H1 (cell line): ENCODE results near the gene STIL. TPM values are rescaled to one million over a fixed set of nuclear protein-coding genes. Genes with fewer than 3 reads are reported as not detected.
A peak's percentile ranks its signal among the peaks of the same experiment; 100 is the strongest.

Source experiments
- CTCF ChIA-PET: fragments of 300-600 bp; sonication (Branson Sonifier 250); formaldehyde crosslinking; loops from one replicate; lab custom pipeline; 2021; ENCODE audit not compliant: partially characterized antibody; lab: Charles Lee
- POLR2A ChIA-PET: fragments of 300-600 bp; sonication (Branson Sonifier 250); formaldehyde crosslinking; loops from one replicate; lab custom pipeline; 2021; ENCODE audit warnings: inconsistent platforms; ENCODE audit not compliant: partially characterized antibody; lab: Charles Lee
- DNase-seq, 2 experiments: peaks; one replicate each; pipeline versions ENCODE4 v3.0.0 to v3.0.0-alpha.2; 2010 to 2022; ENCODE audit warnings: low spot score in 2 of 2, low read depth in 1 of 2, mixed read lengths in 1 of 2
- FAIRE-seq: peaks from 2 replicates; lab custom pipeline; 2011; peaks lifted over from hg19 to GRCh38; lab: Jason Lieb, UNC
- H2AFZ ChIP-seq: 2 replicates; pipeline ENCODE4 v1.8.1; 2012; ENCODE audit warnings: low read length, inconsistent platforms
- H2AK5ac ChIP-seq: 2 replicates; pipeline ENCODE4 v1.6.1; 2013; ENCODE audit warnings: low read depth, low read length
- H2BK120ac ChIP-seq: replicated peaks from 2 replicates; pipeline ENCODE3; 2013; ENCODE audit warnings: low read depth, low read length, inconsistent platforms
- H2BK12ac ChIP-seq: 2 replicates; pipeline ENCODE4 v1.6.1; 2013; ENCODE audit warnings: low read depth, low read length
- H2BK15ac ChIP-seq: 2 replicates; pipeline ENCODE4 v1.6.1; 2013; ENCODE audit warnings: low read length
- H2BK20ac ChIP-seq: 2 replicates; pipeline ENCODE4 v1.6.1; 2013; ENCODE audit warnings: low read length
- H2BK5ac ChIP-seq: 2 replicates; pipeline ENCODE4 v1.6.1; 2013; ENCODE audit warnings: low read depth, low read length
- H3K14ac ChIP-seq: 2 replicates; pipeline ENCODE4 v1.6.1; 2013; ENCODE audit warnings: inconsistent platforms; ENCODE audit not compliant: insufficient read length
- H3K18ac ChIP-seq: 2 replicates; pipeline ENCODE4 v1.6.1; 2013; ENCODE audit warnings: low read length; ENCODE audit errors: extremely low read depth
- H3K23ac ChIP-seq: 2 replicates; pipeline ENCODE4 v1.6.1; 2013; ENCODE audit warnings: inconsistent platforms; ENCODE audit not compliant: insufficient read length
- H3K23me2 ChIP-seq: 2 replicates; pipeline ENCODE4 v1.6.1; 2013; ENCODE audit warnings: low read depth, low read length
- H3K27ac ChIP-seq: 2 replicates; pipeline ENCODE4 v1.6.1; 2011; ENCODE audit warnings: low read depth, low read length, inconsistent platforms
- H3K27me3 ChIP-seq, 4 experiments: replicated peaks in 1 of 4; 1 replicate in 1 of 4; 2 replicates in 3 of 4; pipeline versions ENCODE4 v1.6.1 to v1.8.1; 2011 to 2013; ENCODE audit warnings: low read length in 3 of 4, mild to moderate bottlenecking in 3 of 4, inconsistent platforms in 2 of 4, mixed read lengths in 2 of 4, moderate library complexity in 1 of 4; ENCODE audit not compliant: control insufficient read depth in 3 of 4, insufficient read depth in 3 of 4; ENCODE audit errors: extremely low read depth in 1 of 4
- H3K36me3 ChIP-seq, 4 experiments: 2 replicates each; pipeline versions ENCODE4 v1.6.1 to v1.8.1; 2011 to 2013; ENCODE audit warnings: mild to moderate bottlenecking in 4 of 4, low read length in 3 of 4, moderate library complexity in 2 of 4, control low read depth in 1 of 4, inconsistent platforms in 1 of 4; ENCODE audit not compliant: insufficient read depth in 4 of 4, control insufficient read depth in 2 of 4
- H3K4ac ChIP-seq: replicated peaks from 2 replicates; pipeline ENCODE3; 2013; ENCODE audit warnings: low read length, low read depth, mixed read lengths, inconsistent platforms; ENCODE audit not compliant: insufficient read length
- H3K4me1 ChIP-seq, 4 experiments: replicated peaks in 1 of 4; 1 replicate in 1 of 4; 2 replicates in 3 of 4; pipeline versions ENCODE4 v1.6.1 to v1.8.1; 2011 to 2013; ENCODE audit warnings: low read length in 3 of 4, inconsistent platforms in 2 of 4, mixed read lengths in 1 of 4; ENCODE audit not compliant: insufficient read depth in 4 of 4, control insufficient read depth in 3 of 4
- H3K4me2 ChIP-seq, 2 experiments: 2 replicates each; pipeline versions ENCODE4 v1.6.1 to v1.8.1; 2011 to 2013; ENCODE audit warnings: low read depth in 2 of 2, low read length in 2 of 2, control low read depth in 1 of 2, inconsistent platforms in 1 of 2, mild to moderate bottlenecking in 1 of 2; ENCODE audit not compliant: insufficient read depth in 1 of 2
- H3K4me3 ChIP-seq, 4 experiments: fragments of 200-600, 300-600 bp in 1 of 4; sonication (generic), shearing (Covaris generic), sonication (Bioruptor Twin) in 1 of 4; 2 replicates each; pipeline versions ENCODE4 v1.5.1 to v1.8.1; 2011 to 2016; ENCODE audit warnings: low read length in 4 of 4, low read depth in 3 of 4, control low read depth in 2 of 4, inconsistent platforms in 2 of 4, mild to moderate bottlenecking in 2 of 4, mixed read lengths in 1 of 4, moderate library complexity in 1 of 4; ENCODE audit not compliant: insufficient read depth in 2 of 4; ENCODE audit errors: extremely low read depth in 1 of 4
- H3K56ac ChIP-seq: replicated peaks from 2 replicates; pipeline ENCODE3; 2013; ENCODE audit warnings: low read depth, mild to moderate bottlenecking, mixed read lengths, low read length, inconsistent platforms; ENCODE audit not compliant: insufficient read length
- H3K79me1 ChIP-seq: 2 replicates; pipeline ENCODE4 v1.6.1; 2013; ENCODE audit warnings: low read depth, low read length, control low read depth
- H3K79me2 ChIP-seq, 2 experiments: 2 replicates each; pipeline versions ENCODE4 v1.6.1 to v1.8.1; 2012 to 2013; ENCODE audit warnings: low read length in 2 of 2, mild to moderate bottlenecking in 2 of 2, inconsistent platforms in 1 of 2; ENCODE audit not compliant: insufficient read depth in 2 of 2, control insufficient read depth in 1 of 2
- H3K9ac ChIP-seq, 4 experiments: replicated peaks in 1 of 4; 1 replicate in 1 of 4; 2 replicates in 3 of 4; pipeline versions ENCODE4 v1.6.1 to v1.8.1; 2011 to 2013; ENCODE audit warnings: low read depth in 3 of 4, low read length in 3 of 4, control low read depth in 2 of 4, mild to moderate bottlenecking in 2 of 4, moderate library complexity in 2 of 4, inconsistent platforms in 1 of 4; ENCODE audit errors: extremely low read depth in 1 of 4
- H3K9me3 ChIP-seq, 2 experiments: 2 replicates each; pipeline versions ENCODE4 v1.6.1 to v1.8.1; 2012 to 2013; ENCODE audit warnings: mild to moderate bottlenecking in 2 of 2, moderate library complexity in 2 of 2, control low read depth in 1 of 2, inconsistent platforms in 1 of 2, low read depth in 1 of 2, low read length in 1 of 2, mixed read lengths in 1 of 2; ENCODE audit not compliant: insufficient read depth in 2 of 2
- H4K20me1 ChIP-seq, 2 experiments: replicated peaks in 1 of 2; 2 replicates each; pipeline versions ENCODE3 to v1.8.1; 2011 to 2013; ENCODE audit warnings: inconsistent platforms in 2 of 2, low read length in 2 of 2, mild to moderate bottlenecking in 1 of 2; ENCODE audit not compliant: insufficient read depth in 2 of 2, control insufficient read depth in 1 of 2
- H4K5ac ChIP-seq: 2 replicates; pipeline ENCODE4 v1.6.1; 2013; ENCODE audit warnings: low read length, low read depth, mixed read lengths, inconsistent platforms; ENCODE audit not compliant: insufficient read length
- H4K8ac ChIP-seq: 2 replicates; pipeline ENCODE4 v1.8.0; 2013; ENCODE audit warnings: mild to moderate bottlenecking, moderate library complexity, low read length, inconsistent platforms; ENCODE audit not compliant: insufficient read depth; ENCODE audit errors: extremely low read depth
- H4K91ac ChIP-seq: replicated peaks from 2 replicates; pipeline ENCODE3; 2013; ENCODE audit warnings: low read length, mixed read lengths, inconsistent platforms; ENCODE audit not compliant: insufficient read length
- BCL11A ChIP-seq, 2 experiments: IDR thresholded peaks; one replicate each; pipeline ENCODE4 v1.6.1; 2011; ENCODE audit warnings: low read depth in 2 of 2, low read length in 2 of 2, mild to moderate bottlenecking in 2 of 2
- CEBPB ChIP-seq: IDR thresholded peaks from 2 replicates; pipeline ENCODE4 v1.6.1; 2012; ENCODE audit warnings: low read depth, low read length
- CHD2 ChIP-seq: IDR thresholded peaks from 2 replicates; pipeline ENCODE4 v1.6.1; 2012; ENCODE audit warnings: low read length, improper control_type of control experiment
- CREB1 ChIP-seq: IDR thresholded peaks from 2 replicates; pipeline ENCODE4 v1.6.1; 2012; ENCODE audit warnings: inconsistent platforms
- NRF1 ChIP-seq: IDR thresholded peaks from 2 replicates; pipeline ENCODE4 v1.6.1; 2011; ENCODE audit warnings: mild to moderate bottlenecking, low read depth, low read length, improper control_type of control experiment
- PHF8 ChIP-seq: fragments of 200-600 bp; sonication (generic); conservative IDR thresholded peaks from 2 replicates; pipeline ENCODE4 v1.7.1; 2012; ENCODE audit warnings: low read depth, mild to moderate bottlenecking, inconsistent platforms, low read length, moderate library complexity
- RAD21 ChIP-seq, 2 experiments: IDR thresholded peaks in 1 of 2; conservative IDR thresholded peaks in 1 of 2; 2 replicates each; pipeline ENCODE4 v1.6.1; 2011; ENCODE audit warnings: low read depth in 2 of 2, low read length in 2 of 2, improper control_type of control experiment in 1 of 2, inconsistent platforms in 1 of 2, mild to moderate bottlenecking in 1 of 2, moderate library complexity in 1 of 2
- RFX5 ChIP-seq: IDR thresholded peaks from 2 replicates; pipeline ENCODE4 v1.6.1; 2011; ENCODE audit warnings: low read depth, low read length, improper control_type of control experiment, borderline replicate concordance
- TAF1 ChIP-seq: IDR thresholded peaks from 2 replicates; pipeline ENCODE4 v1.6.1; 2011; ENCODE audit warnings: mild to moderate bottlenecking, low read depth, low read length
- WGBS, 2 experiments: shearing (Covaris generic) in 1 of 2; methylation state at CpG; one replicate each; pipeline versions ENCODE4 v1.1.6 to v1.1.7; 2013 to 2015; ENCODE audit warnings: low lambda C conversion rate in 2 of 2, mixed read lengths in 2 of 2, inconsistent platforms in 1 of 2, low coverage in 1 of 2, missing lambda C conversion rate in 1 of 2; ENCODE audit not compliant: insufficient replicate concordance in 2 of 2, insufficient coverage in 1 of 2, insufficient read length in 1 of 2; ENCODE audit errors: extremely low coverage in 1 of 2, missing lambda C conversion rate in 1 of 2; 5-methylcytosine and 5-hydroxymethylcytosine counted together
- polyA plus RNA-seq, 7 experiments: library from polyadenylated mRNA; depleted of rRNA in 3 of 7; stranded (reverse) in 5 of 7; unstranded in 2 of 7; fragments of >200 nt in 5 of 7; fragments of 200-250 nt in 2 of 7; gene quantifications; 1 replicate in 5 of 7; 2 replicates in 1 of 7; 4 replicates in 1 of 7; pipeline versions ENCODE4 v1.2.1 to v1.2.3, GENCODE V29; 2011 to 2013; ENCODE audit warnings: missing spikeins in 2 of 7, mixed read lengths in 2 of 7
- total RNA-seq: library from RNA; stranded (reverse); fragmentation: NEBNext Ultra II Directional; extraction: Animal tissue kit (Norgen Biotek cat#: 25700); gene quantifications from 2 replicates; pipeline ENCODE4 v1.2.1, GENCODE V29; 2021
- TF ChIP-seq, protein P1 (sequence below), 3 experiments: IDR thresholded peaks; 1 replicate in 2 of 3; 2 replicates in 1 of 3; pipeline versions ENCODE4 v1.5.1 to v1.6.1; 2011; ENCODE audit warnings: low read length in 3 of 3, mild to moderate bottlenecking in 3 of 3, inconsistent platforms in 2 of 3, low read depth in 1 of 3, moderate library complexity in 1 of 3; ENCODE audit not compliant: insufficient read depth in 1 of 3; ENCODE audit errors: control extremely low read depth in 1 of 3

Gene STIL
- total and polyA plus RNA-seq, 2 of the 8 experiments (the other 6 are each of a cell fraction or from before 2014, with no cell fraction given): 13.6 to 25.1 TPM

DNA sequence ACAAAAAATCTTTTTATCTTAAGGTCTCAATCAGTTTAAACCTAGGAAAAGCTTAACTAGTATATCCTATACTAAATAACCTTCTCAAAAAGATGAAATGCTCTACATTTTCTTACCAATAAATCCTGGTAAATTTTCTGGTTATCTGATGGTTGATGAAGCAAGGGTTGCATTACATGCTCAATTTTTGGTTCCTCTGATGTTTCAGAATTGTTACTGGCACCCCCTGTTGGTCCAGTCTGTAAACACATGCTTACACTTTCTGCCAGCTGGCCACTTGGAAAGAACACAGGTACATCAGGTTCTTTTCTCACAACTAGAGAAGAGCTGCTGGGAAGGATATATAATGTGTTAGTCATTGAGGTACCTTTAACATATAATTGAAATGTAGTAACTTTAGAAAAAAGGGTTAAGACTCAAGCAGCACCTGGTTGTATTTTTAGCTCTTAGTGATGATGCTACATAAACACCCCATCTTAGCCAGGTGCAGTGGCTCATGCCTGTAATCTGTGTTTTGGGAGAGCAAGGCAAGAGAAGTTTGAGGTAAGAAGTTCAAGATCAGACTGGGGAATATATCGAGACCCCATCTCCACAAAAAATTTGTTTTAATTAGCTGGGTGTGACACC, 51.0 kb downstream of the STIL start:
- Histone ChIP-seq H3K23me2 (0 out of 2 replicates have a peak, but pooled peaks cover 2% of the 10 kb centered on the region), H2BK5ac (no peak overlapping the region), H3K9me3 (no peaks in the 10 kb centered on the region), H3K4me2 (no peak overlapping the region), H3K4me1 (no peaks in the 10 kb centered on the region), H2BK20ac (no peak overlapping the region), H4K91ac (no peak overlapping the region), H3K27ac (no peak overlapping the region), H3K56ac (no peak overlapping the region), H2AK5ac (no peak overlapping the region), H3K4me3 (no peak overlapping the region), H2BK12ac (no peak overlapping the region), H3K27me3 (no peaks in the 10 kb centered on the region), H3K9ac (no peak overlapping the region), H3K18ac (no peak overlapping the region), H2BK15ac (no peak overlapping the region), H3K23ac (no peak overlapping the region), H2AFZ (no peak overlapping the region), H3K14ac (no peak overlapping the region), H2BK120ac (no peak overlapping the region), H4K8ac (no peak overlapping the region), H4K20me1 (no peaks in the 10 kb centered on the region), H3K4ac (no peak overlapping the region), H3K36me3 (peaks cover 0 to 36% (median 19%) of the 10 kb centered on the region in 4 experiments; a peak in 6 of 8 replicates), H3K79me2 (no peaks in the 10 kb centered on the region), H3K79me1 (no peaks in the 10 kb centered on the region), H4K5ac (no peak overlapping the region)
- ChIA-PET POLR2A (interaction anchor here (0.7 to 1.1 kb wide), 5 partner anchors 13 to 84 kb away, joined by 3 to 5 read pairs (median 3); partner anchors contain the start of gene STIL), CTCF (interaction anchor here (0.6 to 7.8 kb wide), 31 partner anchors 12 to 567 kb away, joined by 3 to 176 read pairs (median 4); partner anchors contain the start of gene PDZK1IP1)
- DNase-seq (peak in 1 of 2 experiments; percentile 73), FAIRE-seq (peak; percentile 72)
- 88% methylated on average over 1 of the region's 1 CpG; no CpG with 5 or more reads in 1 of the 2 experiments for WGBS, 2 experiments
- TF ChIP-seq, protein P1, sequence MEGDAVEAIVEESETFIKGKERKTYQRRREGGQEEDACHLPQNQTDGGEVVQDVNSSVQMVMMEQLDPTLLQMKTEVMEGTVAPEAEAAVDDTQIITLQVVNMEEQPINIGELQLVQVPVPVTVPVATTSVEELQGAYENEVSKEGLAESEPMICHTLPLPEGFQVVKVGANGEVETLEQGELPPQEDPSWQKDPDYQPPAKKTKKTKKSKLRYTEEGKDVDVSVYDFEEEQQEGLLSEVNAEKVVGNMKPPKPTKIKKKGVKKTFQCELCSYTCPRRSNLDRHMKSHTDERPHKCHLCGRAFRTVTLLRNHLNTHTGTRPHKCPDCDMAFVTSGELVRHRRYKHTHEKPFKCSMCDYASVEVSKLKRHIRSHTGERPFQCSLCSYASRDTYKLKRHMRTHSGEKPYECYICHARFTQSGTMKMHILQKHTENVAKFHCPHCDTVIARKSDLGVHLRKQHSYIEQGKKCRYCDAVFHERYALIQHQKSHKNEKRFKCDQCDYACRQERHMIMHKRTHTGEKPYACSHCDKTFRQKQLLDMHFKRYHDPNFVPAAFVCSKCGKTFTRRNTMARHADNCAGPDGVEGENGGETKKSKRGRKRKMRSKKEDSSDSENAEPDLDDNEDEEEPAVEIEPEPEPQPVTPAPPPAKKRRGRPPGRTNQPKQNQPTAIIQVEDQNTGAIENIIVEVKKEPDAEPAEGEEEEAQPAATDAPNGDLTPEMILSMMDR (IDR thresholded peaks at IDR 0.05; ENCODE audit: control extremely low read depth in 1 of 3, insufficient read depth in 1 of 3, low read depth in 1 of 3, low read length in 3 of 3): peak in 2 of 3 experiments; percentile 80 to 82; a peak in 3 of 4 replicates
- peak; percentile 70 to 76 for TF ChIP-seq RAD21 (IDR thresholded peaks at IDR 0.05 in 1 of 2, conservative IDR thresholded peaks at IDR 0.05 in 1 of 2; ENCODE audit: low read depth in 2 of 2, low read length in 2 of 2)
- TF ChIP-seq CHD2: no peak
- TF ChIP-seq CEBPB: peak; percentile 50; the same call in 1 of the 2 replicates
- 0 out of 2 replicates have a peak, but pooled peaks have one; percentile 18 for TF ChIP-seq CREB1
- no peak for TF ChIP-seq RFX5
- no peak for TF ChIP-seq NRF1
- TF ChIP-seq TAF1: no peak
- no peak for TF ChIP-seq BCL11A (IDR thresholded peaks at IDR 0.05; ENCODE audit: low read depth in 2 of 2, low read length in 2 of 2)
- TF ChIP-seq PHF8: no peak
